H1 (cell line): Measurements from ENCODE around the gene NIPAL3. TPM values are rescaled to one million over a fixed set of nuclear protein-coding genes. Genes with fewer than 3 reads are reported as not detected.

ENCODE experiments used
- CTCF ChIA-PET: fragments of 300-600 bp; sonication (Branson Sonifier 250); formaldehyde crosslinking; loops from one replicate; lab custom pipeline; 2021; ENCODE audit not compliant: partially characterized antibody; lab: Charles Lee
- POLR2A ChIA-PET: fragments of 300-600 bp; sonication (Branson Sonifier 250); formaldehyde crosslinking; loops from one replicate; lab custom pipeline; 2021; ENCODE audit warnings: inconsistent platforms; ENCODE audit not compliant: partially characterized antibody; lab: Charles Lee
- DNase-seq, 2 experiments: peaks; one replicate each; pipeline versions ENCODE4 v3.0.0 to v3.0.0-alpha.2; 2010 to 2022; ENCODE audit warnings: low spot score in 2 of 2, low read depth in 1 of 2, mixed read lengths in 1 of 2
- FAIRE-seq: peaks from 2 replicates; lab custom pipeline; 2011; peaks lifted over from hg19 to GRCh38; lab: Jason Lieb, UNC
- H2AFZ ChIP-seq: 2 replicates; pipeline ENCODE4 v1.8.1; 2012; ENCODE audit warnings: low read length, inconsistent platforms
- H2AK5ac ChIP-seq: 2 replicates; pipeline ENCODE4 v1.6.1; 2013; ENCODE audit warnings: low read depth, low read length
- H2BK120ac ChIP-seq: replicated peaks from 2 replicates; pipeline ENCODE3; 2013; ENCODE audit warnings: low read depth, low read length, inconsistent platforms
- H2BK12ac ChIP-seq: 2 replicates; pipeline ENCODE4 v1.6.1; 2013; ENCODE audit warnings: low read depth, low read length
- H2BK15ac ChIP-seq: 2 replicates; pipeline ENCODE4 v1.6.1; 2013; ENCODE audit warnings: low read length
- H2BK20ac ChIP-seq: 2 replicates; pipeline ENCODE4 v1.6.1; 2013; ENCODE audit warnings: low read length
- H2BK5ac ChIP-seq: 2 replicates; pipeline ENCODE4 v1.6.1; 2013; ENCODE audit warnings: low read depth, low read length
- H3K14ac ChIP-seq: 2 replicates; pipeline ENCODE4 v1.6.1; 2013; ENCODE audit warnings: inconsistent platforms; ENCODE audit not compliant: insufficient read length
- H3K18ac ChIP-seq: 2 replicates; pipeline ENCODE4 v1.6.1; 2013; ENCODE audit warnings: low read length; ENCODE audit errors: extremely low read depth
- H3K23ac ChIP-seq: 2 replicates; pipeline ENCODE4 v1.6.1; 2013; ENCODE audit warnings: inconsistent platforms; ENCODE audit not compliant: insufficient read length
- H3K23me2 ChIP-seq: 2 replicates; pipeline ENCODE4 v1.6.1; 2013; ENCODE audit warnings: low read depth, low read length
- H3K27ac ChIP-seq: 2 replicates; pipeline ENCODE4 v1.6.1; 2011; ENCODE audit warnings: low read depth, low read length, inconsistent platforms
- H3K27me3 ChIP-seq, 4 experiments: replicated peaks in 1 of 4; 1 replicate in 1 of 4; 2 replicates in 3 of 4; pipeline versions ENCODE4 v1.6.1 to v1.8.1; 2011 to 2013; ENCODE audit warnings: low read length in 3 of 4, mild to moderate bottlenecking in 3 of 4, inconsistent platforms in 2 of 4, mixed read lengths in 2 of 4, moderate library complexity in 1 of 4; ENCODE audit not compliant: control insufficient read depth in 3 of 4, insufficient read depth in 3 of 4; ENCODE audit errors: extremely low read depth in 1 of 4
- H3K36me3 ChIP-seq, 4 experiments: 2 replicates each; pipeline versions ENCODE4 v1.6.1 to v1.8.1; 2011 to 2013; ENCODE audit warnings: mild to moderate bottlenecking in 4 of 4, low read length in 3 of 4, moderate library complexity in 2 of 4, control low read depth in 1 of 4, inconsistent platforms in 1 of 4; ENCODE audit not compliant: insufficient read depth in 4 of 4, control insufficient read depth in 2 of 4
- H3K4ac ChIP-seq: replicated peaks from 2 replicates; pipeline ENCODE3; 2013; ENCODE audit warnings: low read length, low read depth, mixed read lengths, inconsistent platforms; ENCODE audit not compliant: insufficient read length
- H3K4me1 ChIP-seq, 4 experiments: replicated peaks in 1 of 4; 1 replicate in 1 of 4; 2 replicates in 3 of 4; pipeline versions ENCODE4 v1.6.1 to v1.8.1; 2011 to 2013; ENCODE audit warnings: low read length in 3 of 4, inconsistent platforms in 2 of 4, mixed read lengths in 1 of 4; ENCODE audit not compliant: insufficient read depth in 4 of 4, control insufficient read depth in 3 of 4
- H3K4me2 ChIP-seq, 2 experiments: 2 replicates each; pipeline versions ENCODE4 v1.6.1 to v1.8.1; 2011 to 2013; ENCODE audit warnings: low read depth in 2 of 2, low read length in 2 of 2, control low read depth in 1 of 2, inconsistent platforms in 1 of 2, mild to moderate bottlenecking in 1 of 2; ENCODE audit not compliant: insufficient read depth in 1 of 2
- H3K4me3 ChIP-seq, 4 experiments: fragments of 200-600, 300-600 bp in 1 of 4; sonication (generic), shearing (Covaris generic), sonication (Bioruptor Twin) in 1 of 4; 2 replicates each; pipeline versions ENCODE4 v1.5.1 to v1.8.1; 2011 to 2016; ENCODE audit warnings: low read length in 4 of 4, low read depth in 3 of 4, control low read depth in 2 of 4, inconsistent platforms in 2 of 4, mild to moderate bottlenecking in 2 of 4, mixed read lengths in 1 of 4, moderate library complexity in 1 of 4; ENCODE audit not compliant: insufficient read depth in 2 of 4; ENCODE audit errors: extremely low read depth in 1 of 4
- H3K56ac ChIP-seq: replicated peaks from 2 replicates; pipeline ENCODE3; 2013; ENCODE audit warnings: low read depth, mild to moderate bottlenecking, mixed read lengths, low read length, inconsistent platforms; ENCODE audit not compliant: insufficient read length
- H3K79me1 ChIP-seq: 2 replicates; pipeline ENCODE4 v1.6.1; 2013; ENCODE audit warnings: low read depth, low read length, control low read depth
- H3K79me2 ChIP-seq, 2 experiments: 2 replicates each; pipeline versions ENCODE4 v1.6.1 to v1.8.1; 2012 to 2013; ENCODE audit warnings: low read length in 2 of 2, mild to moderate bottlenecking in 2 of 2, inconsistent platforms in 1 of 2; ENCODE audit not compliant: insufficient read depth in 2 of 2, control insufficient read depth in 1 of 2
- H3K9ac ChIP-seq, 4 experiments: replicated peaks in 1 of 4; 1 replicate in 1 of 4; 2 replicates in 3 of 4; pipeline versions ENCODE4 v1.6.1 to v1.8.1; 2011 to 2013; ENCODE audit warnings: low read depth in 3 of 4, low read length in 3 of 4, control low read depth in 2 of 4, mild to moderate bottlenecking in 2 of 4, moderate library complexity in 2 of 4, inconsistent platforms in 1 of 4; ENCODE audit errors: extremely low read depth in 1 of 4
- H3K9me3 ChIP-seq, 2 experiments: 2 replicates each; pipeline versions ENCODE4 v1.6.1 to v1.8.1; 2012 to 2013; ENCODE audit warnings: mild to moderate bottlenecking in 2 of 2, moderate library complexity in 2 of 2, control low read depth in 1 of 2, inconsistent platforms in 1 of 2, low read depth in 1 of 2, low read length in 1 of 2, mixed read lengths in 1 of 2; ENCODE audit not compliant: insufficient read depth in 2 of 2
- H4K20me1 ChIP-seq, 2 experiments: replicated peaks in 1 of 2; 2 replicates each; pipeline versions ENCODE3 to v1.8.1; 2011 to 2013; ENCODE audit warnings: inconsistent platforms in 2 of 2, low read length in 2 of 2, mild to moderate bottlenecking in 1 of 2; ENCODE audit not compliant: insufficient read depth in 2 of 2, control insufficient read depth in 1 of 2
- H4K5ac ChIP-seq: 2 replicates; pipeline ENCODE4 v1.6.1; 2013; ENCODE audit warnings: low read length, low read depth, mixed read lengths, inconsistent platforms; ENCODE audit not compliant: insufficient read length
- H4K8ac ChIP-seq: 2 replicates; pipeline ENCODE4 v1.8.0; 2013; ENCODE audit warnings: mild to moderate bottlenecking, moderate library complexity, low read length, inconsistent platforms; ENCODE audit not compliant: insufficient read depth; ENCODE audit errors: extremely low read depth
- H4K91ac ChIP-seq: replicated peaks from 2 replicates; pipeline ENCODE3; 2013; ENCODE audit warnings: low read length, mixed read lengths, inconsistent platforms; ENCODE audit not compliant: insufficient read length
- TAF1 ChIP-seq: IDR thresholded peaks from 2 replicates; pipeline ENCODE4 v1.6.1; 2011; ENCODE audit warnings: mild to moderate bottlenecking, low read depth, low read length
- TEAD4 ChIP-seq: IDR thresholded peaks from 2 replicates; pipeline ENCODE4 v1.6.1; 2012; ENCODE audit warnings: low read depth, low read length, inconsistent platforms, mixed read lengths
- WGBS, 2 experiments: shearing (Covaris generic) in 1 of 2; methylation state at CpG; one replicate each; pipeline versions ENCODE4 v1.1.6 to v1.1.7; 2013 to 2015; ENCODE audit warnings: low lambda C conversion rate in 2 of 2, mixed read lengths in 2 of 2, inconsistent platforms in 1 of 2, low coverage in 1 of 2, missing lambda C conversion rate in 1 of 2; ENCODE audit not compliant: insufficient replicate concordance in 2 of 2, insufficient coverage in 1 of 2, insufficient read length in 1 of 2; ENCODE audit errors: extremely low coverage in 1 of 2, missing lambda C conversion rate in 1 of 2; 5-methylcytosine and 5-hydroxymethylcytosine counted together
- polyA plus RNA-seq, 7 experiments: library from polyadenylated mRNA; depleted of rRNA in 3 of 7; stranded (reverse) in 5 of 7; unstranded in 2 of 7; fragments of >200 nt in 5 of 7; fragments of 200-250 nt in 2 of 7; gene quantifications; 1 replicate in 5 of 7; 2 replicates in 1 of 7; 4 replicates in 1 of 7; pipeline versions ENCODE4 v1.2.1 to v1.2.3, GENCODE V29; 2011 to 2013; ENCODE audit warnings: missing spikeins in 2 of 7, mixed read lengths in 2 of 7
- total RNA-seq: library from RNA; stranded (reverse); fragmentation: NEBNext Ultra II Directional; extraction: Animal tissue kit (Norgen Biotek cat#: 25700); gene quantifications from 2 replicates; pipeline ENCODE4 v1.2.1, GENCODE V29; 2021

NIPAL3 gene
- total and polyA plus RNA-seq, 2 of the 8 experiments (the other 6 are each of a cell fraction or from before 2014, with no cell fraction given), result 8.8 to 11.0 TPM

DNA sequence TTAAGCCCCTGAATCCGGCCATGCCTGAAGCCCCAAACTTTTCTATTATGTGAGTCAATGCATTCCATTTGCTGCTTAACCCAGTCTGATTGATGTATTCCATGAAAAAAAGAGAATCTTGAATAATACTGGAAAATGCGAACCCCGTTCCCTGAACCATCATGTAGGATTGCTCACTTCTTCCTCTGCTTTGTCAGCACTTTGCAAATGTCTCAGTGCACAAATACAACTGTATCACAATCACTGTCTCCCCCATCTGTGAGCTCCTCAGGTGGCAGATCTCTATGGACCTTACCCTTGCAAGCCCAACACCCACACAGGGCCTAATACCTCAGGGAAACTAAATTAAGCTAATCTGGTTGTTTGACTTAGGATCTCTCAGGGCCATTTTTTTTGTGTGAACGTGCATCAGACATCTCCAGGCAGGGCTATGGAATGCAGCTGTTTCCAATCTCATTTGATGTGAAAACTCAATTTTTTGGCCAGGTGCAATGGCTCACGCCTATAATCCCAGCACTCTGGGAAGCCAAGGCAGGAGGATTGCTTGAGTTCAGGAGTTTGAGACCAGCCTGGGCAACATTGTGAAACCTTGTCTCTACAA, 84.9 kb downstream of the NIPAL3 start:
- no peak overlapping the region for H2BK20ac ChIP-seq
- no peak overlapping the region; the same call in 1 of the 2 replicates for H3K18ac ChIP-seq
- H3K23me2 ChIP-seq, result peaks cover 11% of the 10 kb centered on the region
- H3K4me3 ChIP-seq, result no peak overlapping the region
- H3K27ac ChIP-seq, result no peak overlapping the region
- H3K4me1 ChIP-seq, result peaks cover 0 to 16% (median 7%) of the 10 kb centered on the region in 4 experiments; a peak in 4 of 7 replicates
- no peak overlapping the region; a peak in 1 of 4 replicates for H3K4me2 ChIP-seq
- no peak overlapping the region for H3K4ac ChIP-seq
- H4K20me1 ChIP-seq, result no peaks in the 10 kb centered on the region
- H3K79me1 ChIP-seq, result no peaks in the 10 kb centered on the region
- no peak overlapping the region for H3K56ac ChIP-seq
- no peak overlapping the region for H2BK120ac ChIP-seq
- no peak overlapping the region for H4K5ac ChIP-seq
- no peaks in the 10 kb centered on the region for H3K9me3 ChIP-seq
- DNase-seq, result no peak
- no peaks in the 10 kb centered on the region for H3K36me3 ChIP-seq
- no peak overlapping the region for H3K9ac ChIP-seq
- no peak overlapping the region for H4K91ac ChIP-seq
- peaks cover 0 to 7% (median 0%) of the 10 kb centered on the region in 4 experiments; a peak in 3 of 7 replicates for H3K27me3 ChIP-seq
- no peak overlapping the region for H2AFZ ChIP-seq
- H4K8ac ChIP-seq, result no peak overlapping the region
- H2BK5ac ChIP-seq, result no peak overlapping the region
- TF ChIP-seq TEAD4 (no peak), TAF1 (no peak)
- H2BK12ac ChIP-seq, result no peak overlapping the region
- no peak overlapping the region for H2AK5ac ChIP-seq
- POLR2A ChIA-PET, result no interaction called here
- H3K14ac ChIP-seq, result no peak overlapping the region
- CTCF ChIA-PET, result interaction anchor here (0.6 to 3.0 kb wide), 3 partner anchors 9 to 83 kb away, joined by 3 to 15 read pairs (median 3); no protein-coding TSS in a partner anchor
- no peak overlapping the region for H3K23ac ChIP-seq
- no peaks in the 10 kb centered on the region for H3K79me2 ChIP-seq
- 93% methylated on average over 5 of the region's 5 CpGs; no CpG with 5 or more reads in 1 of the 2 experiments for WGBS, 2 experiments
- 0 out of 2 replicates have a peak overlapping the region, but pooled peaks have one; percentile 6 for H2BK15ac ChIP-seq
- FAIRE-seq, result no peak
